Lower leg skin (tissue), 4 donors: ENCODE results near the gene ITM2B. TPM values are rescaled to one million over a fixed set of nuclear protein-coding genes. Genes with fewer than 3 reads are reported as not detected.

ENCODE experiments used
- DNase-seq, 2 donors: peaks; one replicate each; pipeline ENCODE4 v3.0.0-alpha.2; 2019; ENCODE audit warnings: low spot score in 2 of 2
- H3K4me3 ChIP-seq: fragments of 200-600 bp; sonication (generic); 2 replicates; pipeline ENCODE4 v1.5.1; 2017; ENCODE audit warnings: mild to moderate bottlenecking, low read depth; ENCODE audit not compliant: poor library complexity, severe bottlenecking
- CTCF ChIP-seq, 3 donors: fragments of 450-650 bp; IDR thresholded peaks; one replicate each; pipeline ENCODE4 v1.5.1; 2016; ENCODE audit warnings: antibody characterized with exemption in 3 of 3, mild to moderate bottlenecking in 3 of 3, moderate library complexity in 2 of 3
- POLR2A ChIP-seq, 2 donors: fragments of 450-650 bp; IDR thresholded peaks; one replicate each; pipeline ENCODE4 v1.6.1; 2016 to 2017; ENCODE audit warnings: antibody characterized with exemption in 2 of 2, mild to moderate bottlenecking in 1 of 2, moderate library complexity in 1 of 2
- WGBS, 2 donors: methylation state at CpG; one replicate each; pipeline ENCODE4 v1.1.5; 2018; 5-methylcytosine and 5-hydroxymethylcytosine counted together
- intact Hi-C: fragments of 100-400 bp; cut with DNase I; formaldehyde crosslinking; loops from one replicate; pipeline ENCODE4 v1.15.0; 2023; ENCODE audit warnings: low total_unique reads
- total RNA-seq, 4 donors: library from RNA; depleted of rRNA; stranded (reverse); fragments of >200 nt; gene quantifications; one replicate each; pipeline ENCODE4 v1.1.0, GENCODE V29; 2016

Gene ITM2B
- total RNA-seq, 4 donors from 2014 or later, result 749 to 856 (median 792) TPM

- intact Hi-C loops, result no loop called here
- TF ChIP-seq POLR2A (IDR thresholded peaks at IDR 0.05) (no peak), CTCF (IDR thresholded peaks at IDR 0.05) (no peak)
- no peak for DNase-seq
- WGBS, 2 donors, result 29 to 37% methylated on average over 4 of the region's 4 CpGs
- H3K4me3 ChIP-seq, result no peak overlapping the region
Observed at GRCh38 chr13:48231080-48231479, 1.9 kb upstream of the ITM2B start.

GRCh38 chr13:48231933-48232332 is 1.1 kb upstream of the ITM2B start:
- TF ChIP-seq CTCF (IDR thresholded peaks at IDR 0.05) (no peak), POLR2A (IDR thresholded peaks at IDR 0.05) (no peak)
- DNase-seq, result no peak
- intact Hi-C loops, result no loop called here
- H3K4me3 ChIP-seq, result no peak overlapping the region

- peak in 1 of 2 donors; percentile 90 for DNase-seq
- intact Hi-C loops, result no loop called here
- H3K4me3 ChIP-seq, result peak overlapping the region; percentile 51
- TF ChIP-seq POLR2A (IDR thresholded peaks at IDR 0.05) (no peak), CTCF (IDR thresholded peaks at IDR 0.05) (no peak)
- WGBS, 2 donors, result 12 to 16% methylated on average over 18 to 20 of the region's 23 CpGs
Observed at GRCh38 chr13:48232420-48233045, 473 bp upstream of the ITM2B start.

GRCh38 chr13:48233889-48234488 is 983 bp downstream of the ITM2B start:
- TF ChIP-seq CTCF (IDR thresholded peaks at IDR 0.05) (no peak), POLR2A (IDR thresholded peaks at IDR 0.05) (no peak)
- 0 to 1% methylated on average over 12 of the region's 12 CpGs for WGBS, 2 donors
- no peak for DNase-seq
- peak overlapping the region; percentile 99 for H3K4me3 ChIP-seq
- intact Hi-C loops, result no loop called here

- intact Hi-C loops, result no loop called here
- WGBS, 2 donors, result 3% methylated on average over 7 of the region's 7 CpGs
Observed at GRCh38 chr13:48234566-48235340, 1.7 kb downstream of the ITM2B start.

More at GRCh38 chr13:48234566-48235340, 1.7 kb downstream of the ITM2B start:
- no peak overlapping the region for H3K4me3 ChIP-seq
- TF ChIP-seq POLR2A (IDR thresholded peaks at IDR 0.05) (no peak), CTCF (IDR thresholded peaks at IDR 0.05) (no peak)
- DNase-seq, result no peak
